GM23338 (cell line): ENCODE results near the gene NCAPD3. TPM values are rescaled to one million over a fixed set of nuclear protein-coding genes. Genes with fewer than 3 reads are reported as not detected.

Experiments used
- ATAC-seq: fragments of 200-7000 bp; cut with Tn5 transposase; 3 replicates; pipeline ENCODE4 v1.9.1; 2020
- DNase-seq: peaks from one replicate; pipeline ENCODE4 v3.0.0-alpha.2; 2015; ENCODE audit warnings: low spot score
- H2AFZ ChIP-seq: fragments of 200-600 bp; sonication (generic); 2 replicates; pipeline ENCODE4 v1.8.0; 2016; ENCODE audit warnings: antibody characterized with exemption, mild to moderate bottlenecking, moderate library complexity
- H3F3A ChIP-seq: fragments of 200-600 bp; sonication (generic); replicated peaks from 2 replicates; pipeline ENCODE4 v1.8.0; 2017; ENCODE audit warnings: antibody characterized with exemption, mixed run types, low read depth
- H3K27ac ChIP-seq: fragments of 200-600 bp; sonication (generic); 2 replicates; pipeline ENCODE4 v1.6.1; 2016; ENCODE audit warnings: low read depth
- H3K27me3 ChIP-seq: fragments of 200-600 bp; sonication (generic); 2 replicates; pipeline ENCODE4 v1.8.0; 2016; ENCODE audit warnings: mild to moderate bottlenecking, mixed run types, moderate library complexity; ENCODE audit not compliant: insufficient read depth
- H3K36me3 ChIP-seq: fragments of 200-600 bp; sonication (generic); 2 replicates; pipeline ENCODE4 v1.8.0; 2016; ENCODE audit warnings: mild to moderate bottlenecking; ENCODE audit not compliant: insufficient read depth
- H3K4me1 ChIP-seq: fragments of 200-600 bp; sonication (generic); 2 replicates; pipeline ENCODE4 v1.8.0; 2016; ENCODE audit warnings: mild to moderate bottlenecking, moderate library complexity; ENCODE audit not compliant: insufficient read depth
- H3K4me2 ChIP-seq: fragments of 200-600 bp; sonication (generic); 2 replicates; pipeline ENCODE4 v1.7.1; 2017; ENCODE audit warnings: mixed run types
- H3K4me3 ChIP-seq: fragments of 200-600 bp; sonication (generic); 2 replicates; pipeline ENCODE4 v1.6.1; 2016; ENCODE audit warnings: mixed run types
- H3K79me2 ChIP-seq: fragments of 200-600 bp; sonication (generic); replicated peaks from 2 replicates; pipeline ENCODE4 v1.8.0; 2017; ENCODE audit warnings: mild to moderate bottlenecking; ENCODE audit not compliant: insufficient read depth
- H3K9me2 ChIP-seq: fragments of 200-600 bp; sonication (generic); 2 replicates; pipeline ENCODE4 v1.8.0; 2017; ENCODE audit not compliant: insufficient read depth
- H4K20me1 ChIP-seq: fragments of 200-600 bp; sonication (generic); replicated peaks from 2 replicates; pipeline ENCODE4 v1.8.0; 2017; ENCODE audit warnings: mild to moderate bottlenecking; ENCODE audit not compliant: insufficient read depth
- H3K27ac Mint-ChIP-seq: 2 replicates; pipeline ENCODE4 v1.8.0; 2020; ENCODE audit warnings: inconsistent platforms, mild to moderate bottlenecking, moderate library complexity, mixed read lengths
- H3K27me3 Mint-ChIP-seq: 3 replicates; pipeline ENCODE4 v1.8.0; 2022; ENCODE audit warnings: low read depth, mild to moderate bottlenecking, moderate library complexity, mixed read lengths, inconsistent platforms; ENCODE audit not compliant: insufficient read depth, poor library complexity
- H3K36me3 Mint-ChIP-seq: 3 replicates; pipeline ENCODE4 v1.8.0; 2021; ENCODE audit warnings: low read depth, mild to moderate bottlenecking, inconsistent platforms, moderate library complexity, mixed read lengths
- H3K4me1 Mint-ChIP-seq: 3 replicates; pipeline ENCODE4 v1.8.0; 2020; ENCODE audit warnings: mild to moderate bottlenecking, inconsistent platforms, mixed read lengths
- H3K4me3 Mint-ChIP-seq: 3 replicates; pipeline ENCODE4 v1.8.0; 2021; ENCODE audit warnings: moderate library complexity, mild to moderate bottlenecking, inconsistent platforms, mixed read lengths
- H3K9me3 Mint-ChIP-seq: 3 replicates; pipeline ENCODE4 v1.8.0; 2020; ENCODE audit warnings: moderate library complexity, mild to moderate bottlenecking, inconsistent platforms, mixed read lengths
- CREB1 ChIP-seq: fragments of 250-450 bp; sonication (Bioruptor Pico); IDR thresholded peaks from 2 replicates; pipeline ENCODE4 v1.5.0; 2020; ENCODE audit warnings: low read depth, mild to moderate bottlenecking, moderate library complexity
- CTCF ChIP-seq, 2 experiments: fragments of 200-600 bp in 1 of 2; sonication (generic) in 1 of 2; conservative IDR thresholded peaks; 2 replicates each; pipeline versions ENCODE4 v1.5.1 to v1.6.1; 2016 to 2017; ENCODE audit warnings: antibody characterized with exemption in 2 of 2, low read depth in 2 of 2, mild to moderate bottlenecking in 2 of 2, moderate library complexity in 1 of 2
- ETS1 ChIP-seq: IDR thresholded peaks from 2 replicates; pipeline ENCODE4 v1.6.1; 2016; ENCODE audit warnings: antibody characterized with exemption
- EZH2 ChIP-seq: fragments of 200-600 bp; sonication (generic); IDR thresholded peaks from one replicate; pipeline ENCODE4 v1.8.0; 2017; ENCODE audit warnings: antibody characterized with exemption, mild to moderate bottlenecking, low read depth; ENCODE audit not compliant: unreplicated experiment
- EZH2phosphoT487 ChIP-seq: fragments of 200-600 bp; sonication (generic); IDR thresholded peaks from one replicate; pipeline ENCODE4 v1.8.1; 2018; ENCODE audit warnings: antibody characterized with exemption; ENCODE audit not compliant: unreplicated experiment
- JUNB ChIP-seq: IDR thresholded peaks from one replicate; pipeline ENCODE4 v1.6.1; 2016; ENCODE audit warnings: antibody characterized with exemption; ENCODE audit not compliant: unreplicated experiment
- NANOG ChIP-seq: IDR thresholded peaks from 2 replicates; pipeline ENCODE4 v1.6.1; 2016; ENCODE audit warnings: antibody characterized with exemption, borderline replicate concordance
- POLR2AphosphoS5 ChIP-seq: IDR thresholded peaks from 2 replicates; pipeline ENCODE4 v1.6.1; 2016; ENCODE audit warnings: antibody characterized with exemption, low read depth
- STAT1 ChIP-seq: IDR thresholded peaks from one replicate; pipeline ENCODE4 v1.6.1; 2016; ENCODE audit warnings: antibody characterized with exemption; ENCODE audit not compliant: unreplicated experiment
- ZNF331 ChIP-seq: fragments of 250-450 bp; sonication (Bioruptor Pico); IDR thresholded peaks from 2 replicates; pipeline ENCODE4 v1.5.0; 2020; ENCODE audit warnings: low read depth, mild to moderate bottlenecking, moderate library complexity
- polyA plus RNA-seq: library from polyadenylated mRNA; unstranded; fragments of >200 nt; fragmentation: Nextera tagmentation; extraction: Ambion mirVana; gene quantifications from 2 replicates; pipeline ENCODE4 v1.2.1, GENCODE V29; 2016
- total RNA-seq: library from RNA; depleted of rRNA; stranded (reverse); fragments of >200 nt; shearing (Covaris generic); gene quantifications from 2 replicates; pipeline ENCODE4 v1.2.3, GENCODE V29; 2014
- TF ChIP-seq, protein P1 (sequence below): fragments of 250-450 bp; sonication (Bioruptor Pico); IDR thresholded peaks from 2 replicates; pipeline ENCODE4 v1.5.0; 2020; ENCODE audit warnings: mild to moderate bottlenecking, moderate library complexity

The NCAPD3 gene
- total and polyA plus RNA-seq, 2 experiments from 2014 or later: 37.1 to 49.8 TPM

DNA sequence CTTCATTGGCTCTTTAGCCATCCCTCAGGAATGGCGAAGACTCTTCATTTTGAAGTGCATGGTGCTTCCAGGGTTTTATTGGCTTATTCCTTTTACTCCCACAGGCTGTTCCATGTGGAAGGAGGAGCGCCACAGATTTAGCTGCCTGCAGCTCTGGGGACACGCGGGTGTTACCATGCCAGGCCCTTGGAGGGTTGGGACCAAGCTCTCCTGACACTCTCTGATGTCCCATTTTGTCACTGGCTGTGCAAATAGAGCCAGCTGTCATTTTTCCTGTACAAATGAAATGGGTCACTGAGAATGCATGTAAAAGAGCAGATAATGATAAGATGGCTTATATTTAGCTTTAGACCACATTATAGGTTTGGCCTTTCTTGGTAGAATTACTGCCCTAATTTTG is 20.1 kb upstream of the NCAPD3 start:
- H3K36me3 Mint-ChIP-seq: peaks cover 33% of the 10 kb centered on the region

More for the DNA sequence above, 20.1 kb upstream of the NCAPD3 start:
- Histone ChIP-seq H3K4me3 (no peak overlapping the region), H3K9me2 (no peaks in the 10 kb centered on the region), H4K20me1 (no peaks in the 10 kb centered on the region), H3K27ac (no peak overlapping the region), H3K27me3 (no peaks in the 10 kb centered on the region), H3K36me3 (peaks cover 5% of the 10 kb centered on the region; the same call in 1 of the 2 replicates), H3K4me1 (no peaks in the 10 kb centered on the region), H3K4me2 (no peak overlapping the region), H2AFZ (no peak overlapping the region), H3F3A (no peaks in the 10 kb centered on the region), H3K79me2 (no peaks in the 10 kb centered on the region)
- no peak for ATAC-seq
- TF ChIP-seq EZH2phosphoT487 (no peak), ETS1 (no peak), CREB1 (CRISPR knock-in tag) (no peak), CTCF (conservative IDR thresholded peaks at IDR 0.05; ENCODE audit: low read depth in 2 of 2) (no peak), JUNB (no peak), POLR2AphosphoS5 (no peak), EZH2 (no peak), NANOG (no peak), ZNF331 (CRISPR knock-in tag) (no peak), STAT1 (no peak)
- TF ChIP-seq, protein P1, sequence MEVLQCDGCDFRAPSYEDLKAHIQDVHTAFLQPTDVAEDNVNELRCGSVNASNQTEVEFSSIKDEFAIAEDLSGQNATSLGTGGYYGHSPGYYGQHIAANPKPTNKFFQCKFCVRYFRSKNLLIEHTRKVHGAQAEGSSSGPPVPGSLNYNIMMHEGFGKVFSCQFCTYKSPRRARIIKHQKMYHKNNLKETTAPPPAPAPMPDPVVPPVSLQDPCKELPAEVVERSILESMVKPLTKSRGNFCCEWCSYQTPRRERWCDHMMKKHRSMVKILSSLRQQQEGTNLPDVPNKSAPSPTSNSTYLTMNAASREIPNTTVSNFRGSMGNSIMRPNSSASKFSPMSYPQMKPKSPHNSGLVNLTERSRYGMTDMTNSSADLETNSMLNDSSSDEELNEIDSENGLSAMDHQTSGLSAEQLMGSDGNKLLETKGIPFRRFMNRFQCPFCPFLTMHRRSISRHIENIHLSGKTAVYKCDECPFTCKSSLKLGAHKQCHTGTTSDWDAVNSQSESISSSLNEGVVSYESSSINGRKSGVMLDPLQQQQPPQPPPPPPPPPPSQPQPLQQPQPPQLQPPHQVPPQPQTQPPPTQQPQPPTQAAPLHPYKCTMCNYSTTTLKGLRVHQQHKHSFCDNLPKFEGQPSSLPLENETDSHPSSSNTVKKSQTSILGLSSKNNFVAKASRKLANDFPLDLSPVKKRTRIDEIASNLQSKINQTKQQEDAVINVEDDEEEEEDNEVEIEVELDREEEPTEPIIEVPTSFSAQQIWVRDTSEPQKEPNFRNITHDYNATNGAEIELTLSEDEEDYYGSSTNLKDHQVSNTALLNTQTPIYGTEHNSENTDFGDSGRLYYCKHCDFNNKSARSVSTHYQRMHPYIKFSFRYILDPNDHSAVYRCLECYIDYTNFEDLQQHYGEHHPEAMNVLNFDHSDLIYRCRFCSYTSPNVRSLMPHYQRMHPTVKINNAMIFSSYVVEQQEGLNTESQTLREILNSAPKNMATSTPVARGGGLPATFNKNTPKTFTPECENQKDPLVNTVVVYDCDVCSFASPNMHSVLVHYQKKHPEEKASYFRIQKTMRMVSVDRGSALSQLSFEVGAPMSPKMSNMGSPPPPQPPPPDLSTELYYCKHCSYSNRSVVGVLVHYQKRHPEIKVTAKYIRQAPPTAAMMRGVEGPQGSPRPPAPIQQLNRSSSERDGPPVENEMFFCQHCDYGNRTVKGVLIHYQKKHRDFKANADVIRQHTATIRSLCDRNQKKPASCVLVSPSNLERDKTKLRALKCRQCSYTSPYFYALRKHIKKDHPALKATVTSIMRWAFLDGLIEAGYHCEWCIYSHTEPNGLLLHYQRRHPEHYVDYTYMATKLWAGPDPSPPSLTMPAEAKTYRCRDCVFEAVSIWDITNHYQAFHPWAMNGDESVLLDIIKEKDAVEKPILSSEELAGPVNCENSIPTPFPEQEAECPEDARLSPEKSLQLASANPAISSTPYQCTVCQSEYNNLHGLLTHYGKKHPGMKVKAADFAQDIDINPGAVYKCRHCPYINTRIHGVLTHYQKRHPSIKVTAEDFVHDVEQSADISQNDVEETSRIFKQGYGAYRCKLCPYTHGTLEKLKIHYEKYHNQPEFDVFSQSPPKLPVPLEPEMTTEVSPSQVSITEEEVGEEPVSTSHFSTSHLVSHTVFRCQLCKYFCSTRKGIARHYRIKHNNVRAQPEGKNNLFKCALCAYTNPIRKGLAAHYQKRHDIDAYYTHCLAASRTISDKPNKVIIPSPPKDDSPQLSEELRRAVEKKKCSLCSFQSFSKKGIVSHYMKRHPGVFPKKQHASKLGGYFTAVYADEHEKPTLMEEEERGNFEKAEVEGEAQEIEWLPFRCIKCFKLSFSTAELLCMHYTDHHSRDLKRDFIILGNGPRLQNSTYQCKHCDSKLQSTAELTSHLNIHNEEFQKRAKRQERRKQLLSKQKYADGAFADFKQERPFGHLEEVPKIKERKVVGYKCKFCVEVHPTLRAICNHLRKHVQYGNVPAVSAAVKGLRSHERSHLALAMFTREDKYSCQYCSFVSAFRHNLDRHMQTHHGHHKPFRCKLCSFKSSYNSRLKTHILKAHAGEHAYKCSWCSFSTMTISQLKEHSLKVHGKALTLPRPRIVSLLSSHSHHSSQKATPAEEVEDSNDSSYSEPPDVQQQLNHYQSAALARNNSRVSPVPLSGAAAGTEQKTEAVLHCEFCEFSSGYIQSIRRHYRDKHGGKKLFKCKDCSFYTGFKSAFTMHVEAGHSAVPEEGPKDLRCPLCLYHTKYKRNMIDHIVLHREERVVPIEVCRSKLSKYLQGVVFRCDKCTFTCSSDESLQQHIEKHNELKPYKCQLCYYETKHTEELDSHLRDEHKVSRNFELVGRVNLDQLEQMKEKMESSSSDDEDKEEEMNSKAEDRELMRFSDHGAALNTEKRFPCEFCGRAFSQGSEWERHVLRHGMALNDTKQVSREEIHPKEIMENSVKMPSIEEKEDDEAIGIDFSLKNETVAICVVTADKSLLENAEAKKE (CRISPR knock-in tag): no peak
- no peak for DNase-seq
- H3K4me3 Mint-ChIP-seq: no peak overlapping the region
- no peaks in the 10 kb centered on the region for H3K9me3 Mint-ChIP-seq
- peaks cover 9% of the 10 kb centered on the region; the same call in 2 of the 3 replicates for H3K4me1 Mint-ChIP-seq
- no peaks in the 10 kb centered on the region for H3K27me3 Mint-ChIP-seq
- no peak overlapping the region for H3K27ac Mint-ChIP-seq
